HL-60/S4 treated with phorbol 12-myristate 13-acetate at 8.2 ng/mL for 4 days and 3 days (cell line): Measurements from ENCODE around the gene NHEJ1.

Experiments used
- in situ Hi-C: fragments of 300-500 bp; cut with MboI; formaldehyde crosslinking; loops from 2 replicates; pipeline ENCODE4 v1.15.0; 2022; ENCODE audit warnings: low sequenced_read_pairs

NHEJ1 gene

GRCh38 chr2:219168932-219169331, 8.3 kb upstream of the NHEJ1 start:
- in situ Hi-C loops: no loop called here

- in situ Hi-C loops: no loop called here
Observed at GRCh38 chr2:219168526-219168925, 7.9 kb upstream of the NHEJ1 start.

- in situ Hi-C loops: no loop called here
Observed at GRCh38 chr2:219167997-219168396, 7.4 kb upstream of the NHEJ1 start.

GRCh38 chr2:219165058-219165911, 4.7 kb upstream of the NHEJ1 start:
- in situ Hi-C loops: no loop called here

GRCh38 chr2:219163156-219163555, 2.5 kb upstream of the NHEJ1 start:
- in situ Hi-C loops: no loop called here

GRCh38 chr2:219161097-219161496, 482 bp upstream of the NHEJ1 start:
- in situ Hi-C loops: no loop called here

- in situ Hi-C loops: no loop called here
Observed at GRCh38 chr2:219159771-219160185, 837 bp downstream of the NHEJ1 start.

GRCh38 chr2:219158586-219158985, 2.0 kb downstream of the NHEJ1 start:
- in situ Hi-C loops: no loop called here

GRCh38 chr2:219158025-219158424, 2.6 kb downstream of the NHEJ1 start:
- in situ Hi-C loops: no loop called here

- in situ Hi-C loops: no loop called here
Observed at GRCh38 chr2:219157396-219157795, 3.2 kb downstream of the NHEJ1 start.

- in situ Hi-C loops: no loop called here
Observed at GRCh38 chr2:219155054-219155644, 5.5 kb downstream of the NHEJ1 start.

- in situ Hi-C loops: loop anchor here (5.0 kb wide), 1 partner anchor 82 kb away; no protein-coding TSS in a partner anchor
Observed at GRCh38 chr2:219149667-219150066, 10.9 kb downstream of the NHEJ1 start.

- in situ Hi-C loops: no loop called here
Observed at GRCh38 chr2:219142329-219142728, 18.3 kb downstream of the NHEJ1 start.

- in situ Hi-C loops: no loop called here
Observed at GRCh38 chr2:219140722-219141121, 19.9 kb downstream of the NHEJ1 start.

GRCh38 chr2:219133976-219134375, 26.6 kb downstream of the NHEJ1 start:
- in situ Hi-C loops: no loop called here

- in situ Hi-C loops: no loop called here
Observed at GRCh38 chr2:219131744-219132143, 28.9 kb downstream of the NHEJ1 start.

GRCh38 chr2:219131327-219131726, 29.3 kb downstream of the NHEJ1 start:
- in situ Hi-C loops: no loop called here

GRCh38 chr2:219129589-219129988, 31.0 kb downstream of the NHEJ1 start:
- in situ Hi-C loops: no loop called here

GRCh38 chr2:219128396-219128795, 32.2 kb downstream of the NHEJ1 start:
- in situ Hi-C loops: no loop called here

- in situ Hi-C loops: no loop called here
Observed at GRCh38 chr2:219127037-219127635, 33.5 kb downstream of the NHEJ1 start.

- in situ Hi-C loops: no loop called here
Observed at GRCh38 chr2:219126555-219126954, 34.1 kb downstream of the NHEJ1 start.

GRCh38 chr2:219125886-219126270, 34.7 kb downstream of the NHEJ1 start:
- in situ Hi-C loops: no loop called here
